GM21723 (cell line): Measurements from ENCODE around the gene TAMM41.
"Not testable (repeated sequence)": the region's sequence is repeated elsewhere in the genome, so short reads cannot be mapped to it uniquely, and the experiment has no call there.

Experiments
- ATAC-seq: cut with Tn5 transposase; IDR thresholded peaks from one replicate; pipeline ENCODE4 v1.9.1; 2021; ENCODE audit warnings: mild to moderate bottlenecking, moderate library complexity; ENCODE audit not compliant: unreplicated experiment

TAMM41 gene

DNA sequence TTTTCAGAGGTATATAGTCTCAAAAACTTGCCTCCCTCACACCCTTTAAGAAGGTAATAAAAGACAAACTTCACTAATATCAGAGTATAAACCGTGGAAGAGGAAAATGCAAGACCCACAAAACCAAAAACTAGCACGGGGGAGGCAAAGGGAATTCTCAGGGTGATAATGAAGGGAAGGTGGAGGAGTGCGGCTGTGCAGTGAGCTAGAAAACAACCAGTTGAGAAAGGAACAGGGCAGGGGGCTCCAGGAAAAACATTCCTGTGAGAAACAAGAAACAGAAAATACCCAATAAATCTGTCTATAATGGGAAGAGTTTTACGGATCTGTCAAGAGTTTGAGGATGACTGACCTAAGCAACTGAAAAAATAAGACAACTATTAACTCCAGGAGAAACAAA lies 31.6 kb downstream of the TAMM41 start:
- ATAC-seq, result no peak

DNA sequence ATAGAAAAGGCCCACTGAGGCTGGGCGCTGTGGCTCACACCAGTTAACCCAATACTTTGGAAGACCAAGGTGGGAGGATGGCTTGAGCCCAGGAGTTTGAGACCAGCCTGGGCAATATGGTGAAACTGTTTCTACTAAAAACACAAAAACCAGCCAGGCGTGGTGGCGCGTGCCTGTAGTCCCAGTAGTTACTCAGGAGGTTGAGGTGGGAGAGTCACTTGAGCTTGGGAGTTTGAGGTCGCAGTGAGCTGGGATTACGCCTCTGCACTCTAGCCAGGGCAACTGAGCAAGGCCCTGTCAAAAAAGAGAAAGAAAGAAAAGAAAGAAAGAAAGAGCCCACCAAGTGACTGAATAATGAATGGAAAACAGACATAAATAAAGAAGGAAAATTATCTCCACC lies 32.0 kb downstream of the TAMM41 start:
- ATAC-seq, result no peak

DNA sequence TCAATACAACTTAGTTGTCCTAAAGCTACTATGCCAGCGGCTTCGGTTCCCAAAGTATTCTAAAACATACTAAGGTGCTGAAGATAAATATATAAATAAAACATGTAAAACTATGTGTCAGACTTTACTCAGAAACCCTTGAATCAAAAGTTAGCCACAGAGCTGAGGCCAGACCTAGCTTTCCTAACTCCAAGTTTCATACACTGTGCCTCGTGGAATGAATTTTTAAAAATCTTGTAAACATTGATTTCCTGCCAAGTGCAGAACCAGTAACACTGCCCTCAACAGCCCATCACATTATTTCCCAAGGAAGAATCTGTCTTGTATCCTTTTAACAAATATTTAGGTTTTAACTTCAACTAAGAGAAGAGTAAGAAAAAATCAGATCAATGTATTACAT lies 36.4 kb downstream of the TAMM41 start:
- no peak for ATAC-seq

DNA sequence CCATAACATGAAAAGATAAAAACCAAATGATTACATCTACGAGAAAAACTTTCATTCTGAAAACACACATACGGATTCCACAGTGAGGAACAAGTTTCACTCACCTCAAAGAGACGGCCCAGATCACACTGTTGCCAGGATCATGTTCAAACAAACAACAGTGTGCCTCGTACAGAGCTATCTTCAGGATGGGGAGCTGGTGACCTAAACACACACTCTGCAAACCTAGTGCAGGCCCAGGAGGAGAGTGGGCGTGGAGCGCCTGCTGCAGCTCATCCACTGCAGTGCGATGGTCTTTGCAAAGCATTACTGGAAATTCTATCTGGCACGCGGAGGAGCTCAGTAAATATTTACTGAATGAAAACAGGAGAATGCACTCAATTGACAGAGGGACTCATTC lies 38.5 kb downstream of the TAMM41 start:
- no peak for ATAC-seq

DNA sequence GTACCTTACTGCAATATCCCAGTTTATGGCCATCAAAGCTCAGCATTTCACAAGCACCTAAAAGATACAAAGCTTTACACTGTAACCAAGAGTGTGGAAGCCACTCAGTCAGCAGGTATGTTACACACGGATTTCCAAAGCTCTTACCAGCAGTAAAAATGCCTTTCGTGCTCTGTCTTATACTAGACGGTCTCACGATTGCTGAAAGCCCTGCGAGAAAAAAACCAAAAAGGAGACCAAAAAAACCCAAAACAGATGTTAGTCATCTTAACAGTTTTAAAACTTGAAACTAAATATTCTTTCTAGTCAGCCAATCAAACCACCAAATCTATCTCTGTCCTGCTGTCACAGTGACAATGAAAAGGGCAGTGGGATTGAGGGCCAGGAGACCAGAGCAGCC lies 39.0 kb downstream of the TAMM41 start:
- no peak for ATAC-seq

DNA sequence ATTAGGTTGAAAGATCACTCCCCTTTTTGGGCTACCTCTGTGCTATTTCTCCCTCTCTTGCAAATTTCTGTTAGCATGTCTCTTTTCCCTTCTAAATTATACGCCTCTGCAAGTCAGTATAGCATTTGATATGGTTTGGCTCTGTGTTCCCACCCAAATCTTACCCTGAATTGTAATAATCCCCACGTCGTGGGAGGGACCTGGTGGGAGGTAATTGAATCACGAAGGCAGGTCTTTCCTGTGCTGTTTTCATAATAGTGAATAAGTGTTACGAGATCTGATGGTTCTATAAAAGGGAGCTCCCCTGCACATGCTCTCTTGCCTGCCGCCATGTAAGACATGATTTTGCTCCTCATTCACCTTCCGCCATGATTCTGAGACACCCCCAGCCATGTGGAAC lies 41.0 kb downstream of the TAMM41 start:
- no peak for ATAC-seq

DNA sequence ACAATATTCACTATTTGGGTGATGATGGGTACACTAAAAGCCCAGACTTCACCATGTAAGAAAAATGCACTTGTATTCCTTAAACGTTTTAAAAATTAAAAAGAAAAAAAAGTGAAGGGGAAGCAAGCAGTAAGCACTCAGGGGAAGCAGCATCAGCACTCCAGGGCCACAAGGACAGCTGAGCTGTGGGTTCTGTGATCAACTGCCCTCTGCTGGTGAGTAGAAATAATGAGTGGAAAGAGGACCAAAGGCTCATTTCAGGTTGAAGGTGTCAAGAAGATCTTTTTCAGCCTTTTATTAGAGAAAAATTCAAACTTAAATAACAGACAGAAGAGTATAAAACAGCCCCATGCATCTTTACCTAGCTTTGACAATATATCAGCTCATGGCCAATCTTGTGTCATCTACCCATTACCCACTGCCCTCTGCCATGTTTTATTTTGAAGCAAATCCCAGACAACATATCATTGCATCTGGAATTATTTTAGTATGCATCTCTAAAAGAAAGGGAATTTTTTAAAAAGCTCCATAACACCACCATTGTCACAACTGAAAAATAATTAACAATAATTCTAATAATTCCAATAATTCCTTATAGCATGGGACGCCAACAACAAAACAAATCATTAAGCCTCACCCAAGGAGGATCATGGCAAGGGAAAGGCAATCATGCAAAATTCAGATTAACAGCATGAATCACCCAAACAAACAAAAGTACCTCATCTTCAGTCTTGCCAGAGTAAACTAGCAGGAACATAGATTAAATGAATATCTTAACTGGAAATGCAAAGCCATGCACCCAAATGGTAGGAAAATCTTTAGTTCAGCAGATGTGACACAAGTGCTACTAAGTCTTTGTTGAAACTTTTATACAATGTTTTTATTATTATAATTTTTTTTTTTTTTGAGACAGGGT lies 42.5 kb downstream of the TAMM41 start:
- ATAC-seq, result peak; percentile 77

DNA sequence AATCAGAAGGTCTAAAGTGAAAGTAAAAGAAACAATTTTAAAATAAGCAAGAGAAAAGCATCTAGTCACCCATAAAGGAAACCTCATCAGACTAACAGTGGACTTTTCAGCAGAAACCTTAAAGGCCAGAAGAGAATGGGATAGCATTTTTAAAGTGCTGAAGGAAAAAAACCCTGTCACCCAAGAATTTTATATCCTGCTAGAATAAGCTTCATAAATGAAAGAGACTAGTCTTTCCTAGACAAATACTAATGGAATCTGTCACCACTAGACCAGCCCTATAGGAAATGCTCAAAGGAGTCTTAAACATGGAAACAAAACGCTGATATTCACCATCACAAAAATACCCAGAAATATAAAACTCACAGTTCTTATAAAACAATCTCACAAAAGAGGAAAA lies 46.9 kb downstream of the TAMM41 start:
- ATAC-seq, result no peak

DNA sequence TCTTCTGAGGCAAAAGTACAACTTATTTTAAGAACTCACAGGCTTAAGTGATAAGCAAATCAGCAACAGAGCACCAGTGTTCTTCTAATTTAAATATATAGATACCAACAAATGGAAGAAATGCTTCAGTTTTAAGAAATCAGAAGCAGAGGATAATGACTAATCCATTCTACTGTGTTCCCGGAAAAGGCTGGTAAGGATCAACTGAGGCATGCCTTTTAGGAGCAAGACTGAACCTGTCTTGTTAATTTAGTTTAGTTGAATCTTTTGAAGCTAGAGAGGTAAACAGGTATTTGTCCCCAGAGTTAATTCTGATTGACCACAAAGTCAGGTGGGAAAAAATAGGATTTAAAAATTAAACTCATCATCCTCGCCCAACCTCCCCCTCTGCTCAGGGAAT lies 51.8 kb downstream of the TAMM41 start:
- ATAC-seq, result no peak

DNA sequence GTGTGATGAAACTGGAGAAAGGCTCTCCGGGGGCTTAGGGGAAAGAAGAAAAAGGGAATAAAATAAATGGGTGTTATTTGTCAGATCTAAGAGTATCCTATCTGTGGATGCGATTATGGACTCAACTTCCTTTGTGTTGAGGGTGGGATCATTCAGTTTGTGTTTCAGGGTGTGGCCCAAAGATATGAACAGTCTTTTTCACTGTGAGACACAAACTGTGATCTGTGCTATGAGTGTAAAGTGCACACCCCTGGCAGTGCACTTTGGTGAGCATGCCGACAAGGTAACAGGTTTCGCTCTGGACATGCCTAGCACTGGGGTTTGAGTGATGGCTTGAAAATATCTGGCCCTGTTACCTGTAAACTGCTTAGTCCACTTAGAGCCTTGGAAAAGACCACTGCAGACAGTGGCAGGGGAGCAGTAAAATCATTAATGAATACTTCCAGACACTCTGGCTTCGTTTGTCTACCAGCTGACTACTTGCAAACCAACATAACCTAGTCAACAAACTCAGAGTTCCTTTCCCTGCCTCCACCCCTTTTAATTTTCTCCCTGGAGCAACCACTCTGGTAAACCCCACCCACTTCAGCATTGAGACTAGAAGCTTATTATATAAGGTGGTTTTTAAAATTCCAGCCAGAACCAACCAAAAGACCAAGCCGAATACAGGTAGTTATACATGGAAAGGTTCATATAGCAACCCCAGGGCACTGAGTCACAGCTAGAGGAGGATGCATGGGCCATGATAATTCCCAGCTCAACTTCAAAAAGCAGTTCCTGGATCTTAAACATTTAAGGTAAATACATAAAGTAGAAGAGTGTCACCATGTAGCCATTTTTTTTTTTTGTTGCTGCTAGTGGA lies 55.1 kb downstream of the TAMM41 start:
- no peak for ATAC-seq

DNA sequence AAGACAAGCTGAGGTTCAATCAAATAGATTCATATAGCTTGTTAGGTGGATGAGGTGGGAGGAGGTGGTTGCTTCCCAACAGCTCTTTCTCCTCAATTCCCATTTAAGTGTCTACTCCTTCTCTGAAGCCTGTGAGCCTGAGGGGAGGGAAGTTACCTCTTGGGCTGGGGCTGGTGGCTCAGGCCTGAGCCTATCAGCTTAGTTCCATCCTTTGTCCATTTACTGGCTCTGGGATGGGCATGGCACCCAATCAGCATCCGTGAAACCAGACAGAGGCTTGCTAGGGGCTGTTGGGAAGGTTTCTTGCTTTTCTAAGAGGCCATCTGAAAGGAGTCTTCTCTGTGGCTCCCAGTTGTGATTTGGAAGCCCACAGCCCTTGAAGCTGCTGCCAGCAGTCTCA lies 57.3 kb downstream of the TAMM41 start:
- ATAC-seq, result no peak

DNA sequence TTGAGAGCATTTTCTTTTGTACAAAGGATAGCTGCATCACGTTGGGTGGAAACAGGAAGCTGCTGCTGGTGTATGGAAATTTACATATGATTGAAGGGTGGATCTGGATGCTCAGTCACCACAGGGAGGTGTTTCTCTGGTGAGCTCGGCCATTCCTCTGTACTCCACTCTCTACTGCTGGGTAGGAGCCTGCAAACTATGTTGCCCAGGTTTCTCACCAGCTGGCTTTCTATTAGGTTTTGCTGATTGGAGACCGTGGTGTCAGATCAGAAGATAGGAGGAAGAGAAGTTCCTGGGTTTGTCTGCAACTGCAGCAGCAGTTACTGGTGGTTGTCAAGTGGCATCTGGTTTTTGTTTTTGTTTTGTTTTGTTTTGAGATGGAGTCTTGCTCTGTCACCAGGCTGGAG lies 61.7 kb downstream of the TAMM41 start:
- no peak for ATAC-seq

DNA sequence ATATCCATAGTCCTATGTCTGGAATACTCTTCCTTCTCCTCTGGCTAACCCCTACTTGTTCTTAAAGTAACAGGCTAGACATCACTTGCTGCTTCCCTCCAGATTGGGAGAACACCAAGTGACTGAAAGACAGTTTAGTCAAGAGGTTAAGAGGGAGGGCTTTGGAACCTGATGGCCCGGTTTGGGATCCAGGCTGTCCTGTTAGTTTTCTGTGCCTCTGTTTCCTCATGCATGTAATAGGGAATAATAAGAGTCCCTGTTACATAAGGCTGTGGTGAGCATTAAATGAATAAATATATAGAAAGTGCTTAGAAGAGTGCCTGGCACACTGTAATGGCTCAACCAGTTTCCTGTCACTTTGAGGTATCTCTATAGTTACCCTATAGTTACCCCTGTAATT lies 66.3 kb downstream of the TAMM41 start:
- ATAC-seq, result no peak

DNA sequence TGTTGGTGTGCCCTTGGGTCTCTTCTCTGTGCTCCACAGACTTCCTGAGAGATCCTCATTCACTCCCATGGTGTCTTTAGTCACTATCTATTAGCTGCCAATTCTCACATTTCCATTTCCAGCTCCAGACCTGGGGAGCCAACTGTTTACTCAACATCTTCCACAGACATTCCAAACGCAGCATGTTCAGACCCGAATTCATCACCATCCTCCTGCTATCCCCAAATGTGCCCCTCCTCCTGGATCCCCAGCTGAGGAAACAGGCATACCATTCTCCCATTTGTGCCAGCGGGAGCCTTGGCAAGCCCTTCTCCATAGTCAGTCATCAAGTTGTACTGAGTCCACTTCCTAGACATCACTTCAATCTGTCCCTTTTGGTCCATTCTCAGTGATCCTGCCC lies 67.1 kb downstream of the TAMM41 start:
- no peak for ATAC-seq

DNA sequence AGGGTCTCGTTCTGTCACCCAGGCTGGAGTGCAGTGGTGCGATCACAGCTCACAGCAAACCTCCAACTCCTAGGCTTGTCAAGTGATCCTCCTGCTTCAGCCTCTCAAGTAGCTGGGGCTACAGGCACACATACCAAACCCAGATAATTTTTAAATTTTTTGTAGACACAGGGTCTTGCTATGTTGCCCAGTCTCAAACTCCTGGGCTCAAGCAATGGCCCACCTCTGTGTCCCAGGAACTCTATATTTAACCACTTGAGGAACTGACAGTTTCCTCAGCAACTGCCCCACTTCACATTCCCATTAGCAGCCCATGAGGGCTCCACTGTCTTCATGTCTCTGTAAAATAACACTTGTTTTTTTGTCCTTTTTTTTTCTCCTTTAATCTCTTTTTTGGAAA lies 68.4 kb downstream of the TAMM41 start:
- ATAC-seq, result no peak

DNA sequence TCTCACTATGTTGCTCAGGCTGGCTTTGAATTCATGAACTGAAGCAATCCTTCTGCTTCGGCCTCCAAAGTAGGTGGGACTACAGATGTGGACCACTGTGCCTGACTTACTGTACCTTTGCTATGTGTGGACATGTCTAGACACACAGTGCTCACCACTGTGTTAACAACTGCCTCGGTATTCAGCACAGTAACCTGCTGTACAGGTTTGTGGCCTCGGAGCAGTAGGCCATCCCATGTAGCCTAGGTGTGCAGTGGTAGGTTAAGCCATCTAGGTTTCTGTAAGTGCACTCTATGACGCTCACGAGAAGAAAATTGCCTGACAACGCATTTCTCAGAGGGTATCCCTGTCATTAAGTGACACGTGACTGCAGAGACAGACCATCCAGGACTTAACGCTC lies 70.3 kb downstream of the TAMM41 start:
- ATAC-seq, result no peak

DNA sequence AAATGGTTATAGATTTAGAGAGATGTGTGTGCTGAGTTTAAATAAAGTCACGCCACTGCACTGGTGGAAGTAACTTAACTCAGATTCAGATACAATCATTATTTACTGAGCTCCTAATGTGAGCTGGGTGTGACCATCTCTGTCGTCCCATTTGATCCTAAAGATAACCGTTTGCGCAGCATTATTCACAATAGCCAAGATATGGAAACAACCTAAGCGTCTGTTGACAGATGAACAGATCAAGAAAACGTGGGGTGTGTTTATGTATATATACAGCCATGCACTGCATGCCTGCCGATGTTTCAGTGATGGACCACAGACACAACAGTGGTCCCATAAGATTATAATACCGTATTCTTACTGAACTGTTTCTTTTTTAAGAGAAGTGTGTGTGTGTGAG lies 71.2 kb downstream of the TAMM41 start:
- no peak for ATAC-seq

DNA sequence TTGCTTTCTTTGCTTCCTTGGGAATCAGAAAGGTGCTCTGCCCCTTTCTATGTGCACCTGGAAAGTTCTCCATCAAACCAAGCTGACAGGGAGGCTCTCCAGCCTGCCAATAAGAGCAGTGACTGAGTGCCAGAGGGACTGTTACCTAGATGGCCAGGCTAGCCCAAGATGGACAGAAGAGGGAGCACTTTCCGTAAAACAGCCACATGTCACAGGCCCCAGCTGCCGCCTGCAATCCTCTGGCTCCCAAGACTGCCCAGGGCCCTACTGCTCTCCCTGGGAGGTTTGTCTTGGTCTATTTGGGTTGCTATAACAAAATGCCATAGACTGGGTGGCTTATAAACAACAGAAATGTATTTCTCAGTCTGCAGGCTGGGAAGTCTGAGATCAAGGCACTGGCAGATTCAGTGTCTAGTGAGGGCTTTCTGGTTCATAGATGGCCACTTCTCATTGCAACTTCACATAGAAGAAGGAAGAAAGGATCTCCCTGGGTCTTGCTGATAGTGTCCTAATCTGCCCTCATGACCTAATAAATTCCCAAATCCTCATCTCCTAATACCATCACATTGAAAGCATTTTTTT lies 72.3 kb downstream of the TAMM41 start:
- ATAC-seq, result no peak

DNA sequence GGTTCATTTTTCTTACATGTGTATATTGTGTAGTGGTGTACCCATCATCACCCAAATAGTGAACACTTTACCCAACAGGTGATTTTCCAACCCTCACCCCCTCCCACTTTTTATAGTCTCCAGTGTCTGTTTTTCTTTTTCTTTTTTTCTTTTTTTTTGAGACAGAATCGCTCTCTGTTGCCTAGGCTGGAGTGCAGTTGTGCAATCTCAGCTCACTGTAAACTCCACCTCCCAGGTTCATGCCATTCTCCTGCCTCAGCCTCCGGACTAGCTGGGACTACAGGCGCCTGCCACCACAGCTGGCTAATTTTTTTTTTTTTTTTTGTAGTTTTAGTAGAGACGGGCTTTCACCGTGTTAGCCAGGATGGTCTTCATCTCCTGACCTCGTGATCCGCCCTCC lies 74.8 kb downstream of the TAMM41 start:
- not testable (repeated sequence) for ATAC-seq

DNA sequence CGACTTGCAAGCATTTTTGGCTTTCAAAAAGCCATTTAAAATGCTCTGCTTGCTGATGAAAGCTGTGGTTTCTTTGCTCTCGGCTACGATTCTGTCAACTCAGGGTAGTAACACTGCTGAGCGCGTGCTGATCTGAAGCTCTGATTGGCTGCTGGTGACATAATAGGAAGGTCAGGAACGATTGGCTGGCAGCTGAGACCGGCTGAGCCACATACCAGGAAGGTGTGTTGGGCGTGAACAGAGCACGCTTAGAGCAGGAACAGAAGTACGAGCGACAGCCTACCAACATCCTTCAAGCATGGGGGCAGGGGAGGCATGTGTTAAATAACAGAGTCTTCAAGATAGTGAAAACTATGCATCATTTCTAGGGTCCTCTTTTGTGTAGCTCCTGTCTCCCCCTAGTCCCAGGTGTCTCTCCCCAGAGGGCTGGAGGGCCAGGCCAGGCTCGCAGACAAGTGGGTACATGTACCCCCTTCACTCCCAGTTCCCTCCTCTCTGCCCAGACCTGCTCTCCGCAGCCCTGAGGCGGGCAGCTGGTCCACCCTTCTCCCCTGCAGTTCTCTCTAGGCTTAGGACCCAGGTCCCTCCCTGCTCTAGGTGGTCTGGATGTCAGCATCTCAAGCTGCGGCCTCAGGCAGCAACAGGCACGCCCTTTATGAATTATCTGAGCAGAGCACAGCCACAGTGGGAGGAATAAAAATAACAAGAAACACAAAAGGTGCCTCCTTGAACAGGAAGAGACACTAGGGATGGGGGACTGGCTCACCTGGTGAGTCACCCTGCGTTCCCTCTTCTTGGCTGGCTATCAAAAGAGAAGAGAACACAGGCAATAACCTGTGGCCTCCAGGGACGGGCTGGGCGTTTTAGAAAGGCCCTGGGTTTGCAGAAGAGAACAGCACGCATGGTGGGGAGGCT lies 76.0 kb downstream of the TAMM41 start:
- ATAC-seq, result peak; percentile 97
